HG03025 (cell line): ENCODE results near the gene GMEB2.
"Not testable (repeated sequence)": the region's sequence is repeated elsewhere in the genome, so short reads cannot be mapped to it uniquely, and the experiment has no call there.

ENCODE experiments used
- ATAC-seq: cut with Tn5 transposase; IDR thresholded peaks from one replicate; pipeline ENCODE4 v1.9.1; 2021; ENCODE audit warnings: mild to moderate bottlenecking, moderate library complexity; ENCODE audit not compliant: unreplicated experiment, low FRiP score

Gene GMEB2

GRCh38 chr20:63640686-63641085 lies 13.8 kb upstream of the GMEB2 start:
- not testable (repeated sequence) for ATAC-seq

DNA sequence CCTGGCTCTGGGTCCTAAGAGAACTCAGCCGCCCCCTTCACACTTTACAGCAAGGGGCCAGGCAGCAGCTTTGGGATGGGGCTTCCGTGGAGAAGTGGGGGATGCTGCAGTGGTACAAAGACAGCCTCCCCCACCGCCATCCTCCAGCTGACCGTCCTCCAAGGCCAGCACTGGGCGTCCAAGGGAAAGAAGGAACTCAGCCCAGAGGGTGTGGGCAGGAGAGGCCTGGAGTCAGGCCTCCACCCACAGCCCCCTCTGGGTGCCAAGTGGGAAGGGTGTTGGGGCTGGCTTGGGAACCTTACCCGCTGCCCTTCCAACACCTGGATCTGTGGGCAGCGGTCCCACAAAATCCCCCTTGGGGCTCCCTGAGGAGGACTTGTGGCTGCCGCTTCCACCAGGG lies 13.2 kb upstream of the GMEB2 start:
- no peak for ATAC-seq

GRCh38 chr20:63639093-63639975 lies 12.4 kb upstream of the GMEB2 start:
- no peak for ATAC-seq

DNA sequence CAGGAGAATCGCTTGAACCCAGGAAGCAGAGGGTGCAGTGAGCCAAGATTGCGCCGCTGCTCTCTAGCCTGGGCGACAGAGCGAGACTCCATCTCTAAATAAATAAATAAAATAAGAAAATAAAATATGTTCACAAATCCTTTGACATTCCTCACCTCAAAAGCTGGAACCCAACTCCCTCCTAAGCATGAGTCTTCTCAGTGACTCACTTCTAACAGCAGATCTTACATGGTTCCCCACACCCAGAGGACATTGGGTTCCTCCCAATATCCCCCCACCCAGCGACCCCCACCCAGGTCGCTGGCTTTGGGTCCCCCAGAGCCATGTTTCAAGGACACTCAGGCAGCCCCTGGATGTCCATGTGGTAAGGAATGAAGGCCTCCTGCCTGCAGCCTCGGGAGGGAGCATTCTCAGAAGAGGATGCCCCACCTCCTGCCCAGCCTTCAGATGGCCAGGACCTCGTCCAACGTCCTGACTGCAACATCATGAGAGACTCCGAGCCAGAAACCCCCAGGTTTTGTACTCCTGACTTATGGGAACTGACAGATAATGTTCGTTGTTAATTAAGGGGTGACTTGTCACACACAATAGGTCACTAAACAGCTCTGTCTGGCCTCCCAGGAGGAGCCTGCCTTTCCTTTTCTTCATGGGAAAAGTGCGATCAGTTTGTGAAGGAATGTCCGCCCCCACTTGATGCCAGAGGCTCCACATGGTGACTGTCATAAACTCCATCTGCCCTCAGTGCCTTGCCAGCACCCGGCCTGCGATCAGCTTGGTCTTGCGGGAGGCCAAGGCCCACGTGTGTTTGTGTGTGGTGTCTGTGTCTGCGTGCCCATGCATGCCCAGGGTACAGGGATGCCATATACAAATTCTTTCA lies 10.1 kb upstream of the GMEB2 start:
- ATAC-seq, result no peak

GRCh38 chr20:63635431-63636141 lies 8.7 kb upstream of the GMEB2 start:
- ATAC-seq, result no peak

- no peak for ATAC-seq
These were observed 6.8 kb upstream of the GMEB2 start for GRCh38 chr20:63633732-63634131.

GRCh38 chr20:63631426-63631825 lies 4.5 kb upstream of the GMEB2 start:
- not testable (repeated sequence) for ATAC-seq

DNA sequence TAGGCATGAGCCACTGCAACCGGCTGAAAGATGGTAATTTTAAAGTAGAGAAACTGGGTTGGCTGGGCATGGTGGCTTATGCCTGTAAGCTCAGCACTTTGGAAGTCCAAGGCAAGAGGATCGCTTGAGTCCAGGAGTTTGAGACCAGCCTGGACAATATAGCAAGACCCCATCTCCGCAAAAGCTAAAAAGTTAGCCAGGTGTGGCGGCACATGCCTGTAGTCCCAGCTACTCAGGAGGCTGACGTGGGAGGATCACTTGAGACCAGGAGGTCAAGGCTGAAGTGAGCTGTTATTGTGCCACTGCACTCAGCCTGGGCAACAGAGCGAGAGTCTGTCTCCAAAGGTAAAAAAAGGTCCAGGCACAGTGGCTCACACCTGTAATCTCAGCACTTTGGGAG lies 4.1 kb upstream of the GMEB2 start:
- ATAC-seq, result not testable (repeated sequence)

GRCh38 chr20:63628246-63628975 lies 1.5 kb upstream of the GMEB2 start:
- no peak for ATAC-seq

DNA sequence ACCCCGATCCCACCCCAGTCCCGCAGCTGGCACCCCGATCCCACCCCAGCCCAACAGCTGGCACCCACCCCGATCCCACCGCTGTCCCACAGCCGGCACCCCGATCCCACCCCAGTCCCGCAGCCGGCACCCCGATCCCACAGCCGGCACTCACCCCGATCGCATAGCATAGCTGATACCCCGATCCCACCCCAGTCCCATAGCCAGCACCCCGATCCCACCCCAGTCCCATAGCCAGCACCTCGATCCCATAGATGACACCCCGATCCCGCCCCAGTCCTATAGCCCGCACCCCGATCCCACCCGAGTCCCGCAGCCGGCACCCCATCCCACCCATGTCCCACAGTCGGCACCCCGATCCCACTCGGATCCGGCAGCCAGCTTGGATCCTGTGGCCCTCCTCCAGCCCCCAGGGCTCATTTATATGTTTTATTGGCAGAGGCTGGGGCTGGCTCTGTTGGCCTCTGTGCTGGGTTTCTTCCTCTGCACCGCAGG lies 897 bp upstream of the GMEB2 start:
- no peak for ATAC-seq

DNA sequence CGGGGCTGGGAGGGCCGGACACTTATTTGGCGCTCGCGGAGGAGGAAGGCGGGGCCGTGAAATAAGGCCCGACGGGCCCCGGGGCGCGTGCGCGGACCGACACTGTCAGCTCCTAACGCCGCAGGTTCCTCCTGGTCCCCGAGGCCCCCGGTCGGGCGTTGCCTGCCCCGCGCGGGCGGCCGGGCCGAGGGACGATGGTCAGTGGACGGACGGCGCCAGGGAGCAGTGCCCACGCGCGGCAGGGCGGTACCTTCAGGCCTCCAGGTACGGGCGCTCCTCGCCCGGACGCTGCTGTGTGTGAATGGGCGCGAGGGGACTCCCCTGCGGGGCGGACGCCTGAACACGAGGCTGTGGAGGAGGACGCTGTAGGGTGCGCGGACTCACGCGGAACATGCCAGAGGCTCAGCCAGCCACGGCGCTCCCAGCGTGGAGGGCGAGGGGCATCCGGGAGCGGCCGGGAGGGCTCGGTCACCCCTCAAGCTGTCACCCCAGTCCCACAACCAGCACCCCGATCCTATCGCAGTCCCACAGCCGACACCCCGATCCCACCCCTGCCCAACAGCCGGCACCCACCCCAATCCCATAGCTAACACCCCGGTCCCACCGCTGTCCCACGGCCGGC lies 339 bp upstream of the GMEB2 start:
- peak; percentile 77 for ATAC-seq

- no peak for ATAC-seq
These were observed 1.0 kb downstream of the GMEB2 start for GRCh38 chr20:63625771-63626423.

DNA sequence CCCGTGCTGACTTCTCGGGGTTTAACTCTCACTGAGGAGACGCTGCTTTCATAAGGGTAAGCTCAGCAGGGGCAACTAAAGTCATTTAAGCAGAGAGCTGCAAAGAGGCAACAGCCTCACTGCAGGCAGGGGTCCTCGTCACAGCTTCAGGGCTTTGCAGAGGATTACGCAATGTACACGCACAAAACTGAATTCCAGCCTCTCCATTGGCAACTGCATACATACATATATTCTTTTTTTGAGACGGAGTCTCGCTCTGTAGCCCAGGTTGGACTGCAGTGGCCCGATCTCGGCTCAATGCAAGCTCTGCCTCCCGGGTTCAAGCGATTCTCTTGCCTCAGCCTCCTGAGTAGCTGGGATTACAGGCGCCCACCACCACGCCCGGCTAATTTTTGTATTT lies 2.4 kb downstream of the GMEB2 start:
- no peak for ATAC-seq

DNA sequence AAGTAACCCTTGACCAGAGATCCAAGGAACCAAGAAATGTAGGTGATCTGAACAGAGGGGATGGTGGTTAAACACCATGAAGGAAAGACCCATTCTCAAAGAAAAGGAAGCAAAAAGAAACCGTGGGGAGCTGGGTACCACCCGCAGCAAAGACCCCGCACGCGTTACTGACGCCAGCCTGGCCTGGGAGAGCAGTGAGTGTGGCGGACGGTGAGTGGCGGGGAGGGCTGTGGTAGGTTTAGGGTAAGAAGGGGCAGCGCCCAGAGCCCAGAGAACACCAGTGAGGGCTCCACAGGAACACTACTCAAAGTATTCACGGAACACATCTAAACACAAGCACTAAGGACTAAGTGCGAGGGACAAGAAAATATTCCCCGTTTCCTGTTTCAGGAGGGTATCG lies 4.2 kb downstream of the GMEB2 start:
- ATAC-seq, result no peak

DNA sequence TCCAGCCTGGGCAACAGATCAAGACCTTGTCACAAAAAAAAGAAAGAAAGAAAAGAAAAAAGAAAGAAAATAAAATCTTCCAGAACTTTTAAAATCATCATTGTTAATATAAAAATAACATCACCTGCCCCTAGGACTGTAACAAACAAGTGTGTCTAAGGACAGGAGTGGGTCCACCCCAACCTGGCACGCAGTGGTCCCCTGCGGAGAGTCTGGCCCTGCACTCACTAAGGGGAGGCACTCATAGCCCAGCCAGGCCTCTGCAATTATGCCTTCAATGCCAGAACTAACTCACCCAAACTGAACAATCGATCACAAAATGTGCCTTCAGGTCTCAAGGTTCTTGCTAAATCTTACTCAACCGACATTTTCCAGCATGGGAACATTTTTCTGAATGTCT lies 4.8 kb downstream of the GMEB2 start:
- ATAC-seq, result no peak

DNA sequence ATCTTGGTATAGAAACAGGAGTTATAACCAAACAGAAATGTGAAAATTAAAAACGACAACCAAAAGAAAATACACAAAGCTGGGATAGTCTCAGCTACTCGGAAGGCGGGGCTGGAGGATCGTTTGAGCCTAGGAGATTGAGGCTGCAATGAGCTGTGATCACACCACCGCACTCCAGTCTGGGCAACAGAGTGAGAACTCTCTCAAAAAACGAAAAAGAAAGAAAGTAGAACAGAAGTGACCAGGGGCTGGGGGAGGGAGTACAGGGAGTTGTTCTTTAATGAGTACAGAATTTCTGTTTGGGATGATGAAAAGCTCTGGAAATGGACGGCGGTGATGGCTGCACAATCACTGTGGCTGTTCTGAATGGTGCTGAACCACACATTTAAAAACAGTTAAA lies 5.9 kb downstream of the GMEB2 start:
- no peak for ATAC-seq

- no peak for ATAC-seq
These were observed 7.4 kb downstream of the GMEB2 start for GRCh38 chr20:63619505-63619904.

DNA sequence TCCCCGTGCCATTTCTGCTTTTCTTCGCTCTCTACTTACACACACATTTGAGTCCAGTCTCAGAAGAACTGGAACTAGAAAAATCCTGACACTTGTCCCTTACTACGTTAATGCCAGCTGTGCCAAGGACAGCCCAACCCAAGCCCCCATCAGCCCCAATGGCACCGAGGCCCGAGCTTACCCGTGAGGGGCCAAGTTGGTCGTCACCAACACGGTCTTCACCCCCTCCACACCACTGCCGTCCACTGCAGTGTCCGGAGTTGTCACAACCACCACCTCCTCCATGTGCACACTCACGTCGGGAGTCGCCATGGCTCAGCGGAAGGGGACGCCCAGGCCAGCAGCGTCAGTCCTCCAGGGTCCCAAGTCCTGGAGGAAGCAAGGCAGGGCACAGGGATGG lies 7.8 kb downstream of the GMEB2 start:
- ATAC-seq, result no peak

GRCh38 chr20:63618291-63618980 lies 8.5 kb downstream of the GMEB2 start:
- ATAC-seq, result no peak
